Measurements from ENCODE around the gene CNPY3.

Gene CNPY3

GRCh38 chr6:42973926-42974325, 44.6 kb downstream of the CNPY3 start:
- Histone ChIP-seq H3K27me3 (replicated peaks; ENCODE audit: insufficient read depth, low read length) (no peaks in the 10 kb centered on the region), H3K4me3 (ENCODE audit: low read length) (no peak overlapping the region), H3K4me2 (ENCODE audit: low read depth, low read length) (no peak overlapping the region), H3K9me2 (replicated peaks; ENCODE audit: insufficient read depth, low read length) (no peaks in the 10 kb centered on the region), H3K36me3 (replicated peaks; ENCODE audit: insufficient read depth, low read length) (no peaks in the 10 kb centered on the region), H3K9me3 (replicated peaks; ENCODE audit: insufficient read depth, low read length) (no peaks in the 10 kb centered on the region), H3F3A (ENCODE audit: insufficient read depth, low read length) (no peaks in the 10 kb centered on the region), H4K20me1 (ENCODE audit: insufficient read depth, low read length) (no peaks in the 10 kb centered on the region), H3K27ac (ENCODE audit: low read length) (no peak overlapping the region), H2AFZ (ENCODE audit: low read length) (no peak overlapping the region), H3K79me2 (ENCODE audit: low read length) (peaks cover 17% of the 10 kb centered on the region), H3K9ac (ENCODE audit: low read length) (no peak overlapping the region), H3K4me1 (ENCODE audit: low read length) (peaks cover 4% of the 10 kb centered on the region; the same call in 1 of the 2 replicates)
- DNase-seq = no peak
- no peak for TF ChIP-seq CTCF (IDR thresholded peaks at IDR 0.05; ENCODE audit: low read length)
- TF ChIP-seq EZH2 (optimal IDR thresholded peaks at IDR 0.05; ENCODE audit: low read depth, low read length) = no peak
- TF ChIP-seq EZH2phosphoT487 (IDR thresholded peaks at IDR 0.05; ENCODE audit: low read length) = no peak

- Histone ChIP-seq H3F3A (ENCODE audit: insufficient read depth, low read length) (0 out of 2 replicates have a peak, but pooled peaks cover 5% of the 10 kb centered on the region), H3K9ac (ENCODE audit: low read length) (no peak overlapping the region), H3K27ac (ENCODE audit: low read length) (no peak overlapping the region), H3K79me2 (ENCODE audit: low read length) (peaks cover 17% of the 10 kb centered on the region), H2AFZ (ENCODE audit: low read length) (no peak overlapping the region), H3K27me3 (replicated peaks; ENCODE audit: insufficient read depth, low read length) (no peaks in the 10 kb centered on the region), H3K36me3 (replicated peaks; ENCODE audit: insufficient read depth, low read length) (no peaks in the 10 kb centered on the region), H4K20me1 (ENCODE audit: insufficient read depth, low read length) (no peaks in the 10 kb centered on the region), H3K4me3 (ENCODE audit: low read length) (no peak overlapping the region), H3K9me2 (replicated peaks; ENCODE audit: insufficient read depth, low read length) (no peaks in the 10 kb centered on the region), H3K4me1 (ENCODE audit: low read length) (peaks cover 9% of the 10 kb centered on the region), H3K4me2 (ENCODE audit: low read depth, low read length) (no peak overlapping the region), H3K9me3 (replicated peaks; ENCODE audit: insufficient read depth, low read length) (no peaks in the 10 kb centered on the region)
- DNase-seq = no peak
- TF ChIP-seq EZH2 (optimal IDR thresholded peaks at IDR 0.05; ENCODE audit: low read depth, low read length) (no peak), EZH2phosphoT487 (IDR thresholded peaks at IDR 0.05; ENCODE audit: low read length) (no peak), CTCF (IDR thresholded peaks at IDR 0.05; ENCODE audit: low read length) (no peak)
Measured at GRCh38 chr6:42974919-42975505, 45.7 kb downstream of the CNPY3 start.

GRCh38 chr6:42978487-42978838, 49.2 kb downstream of the CNPY3 start:
- TF ChIP-seq EZH2phosphoT487 (IDR thresholded peaks at IDR 0.05; ENCODE audit: low read length) (no peak), CTCF (IDR thresholded peaks at IDR 0.05; ENCODE audit: low read length) (no peak), EZH2 (optimal IDR thresholded peaks at IDR 0.05; ENCODE audit: low read depth, low read length) (no peak)
- Histone ChIP-seq H3K9me2 (replicated peaks; ENCODE audit: insufficient read depth, low read length) (no peaks in the 10 kb centered on the region), H3K4me3 (ENCODE audit: low read length) (peak overlapping the region; percentile 97), H3K9ac (ENCODE audit: low read length) (peak overlapping the region; percentile 83), H2AFZ (ENCODE audit: low read length) (peak overlapping the region; percentile 79), H3F3A (ENCODE audit: insufficient read depth, low read length) (0 out of 2 replicates have a peak, but pooled peaks cover 5% of the 10 kb centered on the region), H3K27me3 (replicated peaks; ENCODE audit: insufficient read depth, low read length) (no peaks in the 10 kb centered on the region), H3K9me3 (replicated peaks; ENCODE audit: insufficient read depth, low read length) (no peaks in the 10 kb centered on the region), H3K4me2 (ENCODE audit: low read depth, low read length) (peak overlapping the region; percentile 76), H3K79me2 (ENCODE audit: low read length) (peaks cover 17% of the 10 kb centered on the region), H3K4me1 (ENCODE audit: low read length) (peaks cover 9% of the 10 kb centered on the region), H3K36me3 (replicated peaks; ENCODE audit: insufficient read depth, low read length) (no peaks in the 10 kb centered on the region), H3K27ac (ENCODE audit: low read length) (peak overlapping the region; percentile 40; the same call in 1 of the 2 replicates), H4K20me1 (ENCODE audit: insufficient read depth, low read length) (no peaks in the 10 kb centered on the region)
- DNase-seq = no peak

All from MM.1S (cell line).